Bronchial epithelial cell (primary cell): ENCODE data around the gene EEF1A2. TPM values are rescaled to one million over a fixed set of nuclear protein-coding genes. Genes with fewer than 3 reads are reported as not detected.

Experiments
- DNase-seq: peaks from one replicate; pipeline ENCODE4 v3.0.0-alpha.2; 2010; ENCODE audit warnings: low read depth
- FAIRE-seq: peaks from 2 replicates; lab custom pipeline; 2011; peaks lifted over from hg19 to GRCh38; lab: Jason Lieb, UNC
- H3K27me3 ChIP-seq: 2 replicates; pipeline ENCODE4 v1.5.1; 2011; ENCODE audit warnings: low read length; ENCODE audit not compliant: control insufficient read depth, insufficient read depth
- H3K36me3 ChIP-seq: 2 replicates; pipeline ENCODE4 v1.5.1; 2011; ENCODE audit warnings: low read length; ENCODE audit not compliant: control insufficient read depth, insufficient read depth
- H3K4me3 ChIP-seq: 2 replicates; pipeline ENCODE4 v1.5.1; 2011; ENCODE audit warnings: mild to moderate bottlenecking, low read depth, low read length, control low read depth
- total RNA-seq: library from RNA; depleted of rRNA; stranded (reverse); fragments of >200 nt; gene quantifications from 2 replicates; pipeline ENCODE4 v1.2.1, GENCODE V29; 2014
- TF ChIP-seq, protein P1 (sequence below): IDR thresholded peaks from 2 replicates; pipeline ENCODE4 v1.5.1; 2011; ENCODE audit warnings: mild to moderate bottlenecking, moderate library complexity, low read length, control low read depth, inconsistent platforms; ENCODE audit not compliant: insufficient read depth, severe bottlenecking

The EEF1A2 gene
- total RNA-seq, 1 donor from 2014 or later: 1.1 TPM

DNA sequence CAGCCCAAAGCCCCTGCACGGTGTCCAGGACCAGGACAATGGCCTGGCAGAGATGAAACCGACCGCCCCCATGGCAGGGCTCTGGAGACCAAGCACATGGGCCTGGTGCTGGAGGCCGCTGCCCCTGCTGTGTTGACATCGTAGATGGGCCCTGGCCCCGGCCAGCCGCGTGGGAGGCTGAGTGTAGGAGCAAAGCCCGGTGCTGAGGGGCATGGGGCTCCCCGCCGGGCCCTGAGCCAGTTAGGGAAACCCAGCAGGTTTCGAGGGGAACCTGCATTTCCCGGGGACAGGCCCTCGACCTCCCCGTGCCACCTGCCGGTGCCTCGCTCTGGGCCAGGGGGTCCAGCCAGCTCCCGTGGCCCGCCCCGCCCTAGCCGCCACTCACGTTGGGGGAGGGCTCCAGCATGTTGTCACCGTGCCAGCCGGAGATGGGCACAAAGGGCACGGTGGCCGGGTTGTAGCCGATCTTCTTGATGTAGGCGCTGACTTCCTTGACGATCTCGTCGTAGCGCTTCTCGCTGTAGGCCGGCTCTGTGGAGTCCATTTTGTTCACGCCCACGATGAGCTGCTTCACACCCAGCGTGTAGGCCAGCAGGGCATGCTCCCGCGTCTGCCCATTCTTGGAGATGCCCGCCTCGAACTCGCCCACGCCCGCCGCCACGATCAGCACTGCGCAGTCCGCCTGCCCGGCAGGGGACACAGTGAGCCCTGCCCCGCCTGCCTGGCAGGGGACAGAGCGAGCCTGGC, 4.3 kb downstream of the EEF1A2 start:
- FAIRE-seq (no peak), DNase-seq (no peak)
- H3K4me3 ChIP-seq: no peak overlapping the region
- TF ChIP-seq, protein P1, sequence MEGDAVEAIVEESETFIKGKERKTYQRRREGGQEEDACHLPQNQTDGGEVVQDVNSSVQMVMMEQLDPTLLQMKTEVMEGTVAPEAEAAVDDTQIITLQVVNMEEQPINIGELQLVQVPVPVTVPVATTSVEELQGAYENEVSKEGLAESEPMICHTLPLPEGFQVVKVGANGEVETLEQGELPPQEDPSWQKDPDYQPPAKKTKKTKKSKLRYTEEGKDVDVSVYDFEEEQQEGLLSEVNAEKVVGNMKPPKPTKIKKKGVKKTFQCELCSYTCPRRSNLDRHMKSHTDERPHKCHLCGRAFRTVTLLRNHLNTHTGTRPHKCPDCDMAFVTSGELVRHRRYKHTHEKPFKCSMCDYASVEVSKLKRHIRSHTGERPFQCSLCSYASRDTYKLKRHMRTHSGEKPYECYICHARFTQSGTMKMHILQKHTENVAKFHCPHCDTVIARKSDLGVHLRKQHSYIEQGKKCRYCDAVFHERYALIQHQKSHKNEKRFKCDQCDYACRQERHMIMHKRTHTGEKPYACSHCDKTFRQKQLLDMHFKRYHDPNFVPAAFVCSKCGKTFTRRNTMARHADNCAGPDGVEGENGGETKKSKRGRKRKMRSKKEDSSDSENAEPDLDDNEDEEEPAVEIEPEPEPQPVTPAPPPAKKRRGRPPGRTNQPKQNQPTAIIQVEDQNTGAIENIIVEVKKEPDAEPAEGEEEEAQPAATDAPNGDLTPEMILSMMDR: no peak
- H3K36me3 ChIP-seq: no peaks in the 10 kb centered on the region
- H3K27me3 ChIP-seq: peaks cover 7% of the 10 kb centered on the region

GRCh38 chr20:63494084-63494419, 4.8 kb downstream of the EEF1A2 start:
- TF ChIP-seq, protein P1: no peak
- DNase-seq: no peak
- H3K27me3 ChIP-seq: peaks cover 3% of the 10 kb centered on the region
- no peak for FAIRE-seq
- H3K4me3 ChIP-seq: no peak overlapping the region
- no peaks in the 10 kb centered on the region for H3K36me3 ChIP-seq

GRCh38 chr20:63493563-63494020, 5.3 kb downstream of the EEF1A2 start:
- DNase-seq (no peak), FAIRE-seq (no peak)
- TF ChIP-seq, protein P1: no peak
- no peak overlapping the region for H3K4me3 ChIP-seq
- no peaks in the 10 kb centered on the region for H3K36me3 ChIP-seq
- peaks cover 5% of the 10 kb centered on the region for H3K27me3 ChIP-seq

- DNase-seq: no peak
- TF ChIP-seq, protein P1: no peak
- Histone ChIP-seq H3K4me3 (no peak overlapping the region), H3K36me3 (no peaks in the 10 kb centered on the region), H3K27me3 (peaks cover 2% of the 10 kb centered on the region)
- FAIRE-seq: no peak
Measured at GRCh38 chr20:63492982-63493381, 5.9 kb downstream of the EEF1A2 start.

GRCh38 chr20:63492518-63492917, 6.4 kb downstream of the EEF1A2 start:
- Histone ChIP-seq H3K36me3 (no peaks in the 10 kb centered on the region), H3K27me3 (peaks cover 2% of the 10 kb centered on the region), H3K4me3 (no peak overlapping the region)
- DNase-seq (no peak), FAIRE-seq (peak; percentile 87)
- TF ChIP-seq, protein P1: no peak
